ENCODE data around the gene TBC1D22A.

The TBC1D22A gene

DNA sequence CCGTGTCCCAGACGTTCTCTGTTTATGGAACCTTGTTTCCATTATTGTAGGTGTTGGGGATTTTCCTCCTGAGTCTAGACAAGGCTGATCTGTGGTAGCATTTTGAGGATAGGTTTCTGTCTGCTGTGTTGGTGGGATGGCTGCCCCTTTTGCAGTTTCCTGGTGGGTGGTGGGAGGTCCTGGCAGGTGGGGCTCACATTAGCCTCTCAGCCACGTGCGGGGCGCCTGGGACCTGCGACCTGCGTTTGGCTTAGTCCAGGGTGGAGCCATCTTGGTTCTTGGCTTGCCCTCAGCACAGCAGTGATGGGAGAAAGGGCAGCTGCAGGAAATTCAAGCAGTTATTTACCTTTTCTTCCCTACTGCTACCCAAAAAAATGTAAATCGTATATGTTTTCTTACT, 143.4 kb downstream of the TBC1D22A start:
- TF ChIP-seq, protein P1, sequence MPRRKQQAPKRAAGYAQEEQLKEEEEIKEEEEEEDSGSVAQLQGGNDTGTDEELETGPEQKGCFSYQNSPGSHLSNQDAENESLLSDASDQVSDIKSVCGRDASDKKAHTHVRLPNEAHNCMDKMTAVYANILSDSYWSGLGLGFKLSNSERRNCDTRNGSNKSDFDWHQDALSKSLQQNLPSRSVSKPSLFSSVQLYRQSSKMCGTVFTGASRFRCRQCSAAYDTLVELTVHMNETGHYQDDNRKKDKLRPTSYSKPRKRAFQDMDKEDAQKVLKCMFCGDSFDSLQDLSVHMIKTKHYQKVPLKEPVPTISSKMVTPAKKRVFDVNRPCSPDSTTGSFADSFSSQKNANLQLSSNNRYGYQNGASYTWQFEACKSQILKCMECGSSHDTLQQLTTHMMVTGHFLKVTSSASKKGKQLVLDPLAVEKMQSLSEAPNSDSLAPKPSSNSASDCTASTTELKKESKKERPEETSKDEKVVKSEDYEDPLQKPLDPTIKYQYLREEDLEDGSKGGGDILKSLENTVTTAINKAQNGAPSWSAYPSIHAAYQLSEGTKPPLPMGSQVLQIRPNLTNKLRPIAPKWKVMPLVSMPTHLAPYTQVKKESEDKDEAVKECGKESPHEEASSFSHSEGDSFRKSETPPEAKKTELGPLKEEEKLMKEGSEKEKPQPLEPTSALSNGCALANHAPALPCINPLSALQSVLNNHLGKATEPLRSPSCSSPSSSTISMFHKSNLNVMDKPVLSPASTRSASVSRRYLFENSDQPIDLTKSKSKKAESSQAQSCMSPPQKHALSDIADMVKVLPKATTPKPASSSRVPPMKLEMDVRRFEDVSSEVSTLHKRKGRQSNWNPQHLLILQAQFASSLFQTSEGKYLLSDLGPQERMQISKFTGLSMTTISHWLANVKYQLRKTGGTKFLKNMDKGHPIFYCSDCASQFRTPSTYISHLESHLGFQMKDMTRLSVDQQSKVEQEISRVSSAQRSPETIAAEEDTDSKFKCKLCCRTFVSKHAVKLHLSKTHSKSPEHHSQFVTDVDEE (CRISPR knock-in tag; IDR thresholded peaks at IDR 0.05), result no peak
- TF ChIP-seq BACH2 (CRISPR knock-in tag; IDR thresholded peaks at IDR 0.05; ENCODE audit: borderline replicate concordance), result no peak
- ATAC-seq, result no peak

DNA sequence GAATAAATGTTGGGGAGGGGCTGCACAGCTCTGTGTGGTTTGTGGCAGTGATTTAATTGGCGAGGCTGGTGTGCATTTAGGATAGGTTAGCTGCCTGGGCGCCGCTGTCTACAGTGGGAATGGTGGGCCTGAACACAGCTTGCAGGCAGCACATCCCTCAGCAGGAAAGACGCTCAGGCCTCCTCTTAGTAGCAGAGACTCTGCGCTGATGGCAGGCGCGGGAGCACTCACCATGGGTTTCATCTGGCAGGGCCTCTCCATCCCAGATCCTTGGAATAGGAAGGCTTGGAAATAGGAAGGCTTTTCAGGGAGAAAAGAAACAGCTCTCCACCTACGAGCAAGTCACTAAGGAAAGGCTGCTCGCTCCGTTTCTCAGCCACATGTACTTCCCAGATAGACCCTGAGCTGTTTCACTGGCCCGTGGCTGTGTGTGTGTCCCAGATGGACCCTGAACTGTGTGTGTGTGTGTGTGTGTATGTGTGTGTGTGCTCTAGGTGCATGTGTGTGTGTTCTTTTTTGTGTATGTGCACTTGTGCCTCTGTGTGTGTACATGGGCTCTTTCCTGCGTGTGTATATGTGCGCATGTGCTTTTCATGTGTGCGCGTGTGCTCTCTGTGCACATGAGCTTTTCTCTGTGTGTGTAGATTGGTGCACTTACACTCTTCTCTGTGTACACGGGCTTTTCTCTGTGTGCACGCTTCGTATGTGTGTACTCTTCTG, 144.0 kb downstream of the TBC1D22A start:
- TF ChIP-seq SNAI2 (CRISPR knock-in tag; IDR thresholded peaks at IDR 0.05), result no peak
- TF ChIP-seq ISL1 (CRISPR knock-in tag; IDR thresholded peaks at IDR 0.05), result no peak
- TF ChIP-seq OSR1 (CRISPR knock-in tag; IDR thresholded peaks at IDR 0.05), result no peak
- TF ChIP-seq ZNF70 (CRISPR knock-in tag; IDR thresholded peaks at IDR 0.05), result no peak
- TF ChIP-seq ZFP30 (CRISPR knock-in tag; IDR thresholded peaks at IDR 0.05), result no peak
- no peak for TF ChIP-seq GLIS3 (CRISPR knock-in tag; IDR thresholded peaks at IDR 0.05)
- TF ChIP-seq ARNTL (CRISPR knock-in tag; IDR thresholded peaks at IDR 0.05; ENCODE audit: borderline replicate concordance, low read depth), result no peak
- no peak for TF ChIP-seq BACH2 (CRISPR knock-in tag; IDR thresholded peaks at IDR 0.05; ENCODE audit: borderline replicate concordance)
- TF ChIP-seq, protein P2, sequence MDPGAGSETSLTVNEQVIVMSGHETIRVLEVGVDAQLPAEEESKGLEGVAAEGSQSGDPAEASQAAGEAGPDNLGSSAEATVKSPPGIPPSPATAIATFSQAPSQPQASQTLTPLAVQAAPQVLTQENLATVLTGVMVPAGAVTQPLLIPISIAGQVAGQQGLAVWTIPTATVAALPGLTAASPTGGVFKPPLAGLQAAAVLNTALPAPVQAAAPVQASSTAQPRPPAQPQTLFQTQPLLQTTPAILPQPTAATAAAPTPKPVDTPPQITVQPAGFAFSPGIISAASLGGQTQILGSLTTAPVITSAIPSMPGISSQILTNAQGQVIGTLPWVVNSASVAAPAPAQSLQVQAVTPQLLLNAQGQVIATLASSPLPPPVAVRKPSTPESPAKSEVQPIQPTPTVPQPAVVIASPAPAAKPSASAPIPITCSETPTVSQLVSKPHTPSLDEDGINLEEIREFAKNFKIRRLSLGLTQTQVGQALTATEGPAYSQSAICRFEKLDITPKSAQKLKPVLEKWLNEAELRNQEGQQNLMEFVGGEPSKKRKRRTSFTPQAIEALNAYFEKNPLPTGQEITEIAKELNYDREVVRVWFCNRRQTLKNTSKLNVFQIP (CRISPR knock-in tag; IDR thresholded peaks at IDR 0.05; ENCODE audit: borderline replicate concordance, low read depth), result no peak
- TF ChIP-seq RARB (CRISPR knock-in tag; IDR thresholded peaks at IDR 0.05), result no peak
- no peak for TF ChIP-seq ZC3H10 (CRISPR knock-in tag; IDR thresholded peaks at IDR 0.05)
- TF ChIP-seq, protein P1 (CRISPR knock-in tag; IDR thresholded peaks at IDR 0.05), result no peak
- TF ChIP-seq, protein P3, sequence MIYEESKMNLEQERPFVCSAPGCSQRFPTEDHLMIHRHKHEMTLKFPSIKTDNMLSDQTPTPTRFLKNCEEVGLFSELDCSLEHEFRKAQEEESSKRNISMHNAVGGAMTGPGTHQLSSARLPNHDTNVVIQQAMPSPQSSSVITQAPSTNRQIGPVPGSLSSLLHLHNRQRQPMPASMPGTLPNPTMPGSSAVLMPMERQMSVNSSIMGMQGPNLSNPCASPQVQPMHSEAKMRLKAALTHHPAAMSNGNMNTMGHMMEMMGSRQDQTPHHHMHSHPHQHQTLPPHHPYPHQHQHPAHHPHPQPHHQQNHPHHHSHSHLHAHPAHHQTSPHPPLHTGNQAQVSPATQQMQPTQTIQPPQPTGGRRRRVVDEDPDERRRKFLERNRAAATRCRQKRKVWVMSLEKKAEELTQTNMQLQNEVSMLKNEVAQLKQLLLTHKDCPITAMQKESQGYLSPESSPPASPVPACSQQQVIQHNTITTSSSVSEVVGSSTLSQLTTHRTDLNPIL (CRISPR knock-in tag; IDR thresholded peaks at IDR 0.05; ENCODE audit: low read depth), result no peak
- TF ChIP-seq ESRRG (CRISPR knock-in tag; IDR thresholded peaks at IDR 0.05), result no peak
- no peak for TF ChIP-seq TCF4 (CRISPR knock-in tag; IDR thresholded peaks at IDR 0.05; ENCODE audit: borderline replicate concordance)
- no peak for TF ChIP-seq CSDC2 (CRISPR knock-in tag; IDR thresholded peaks at IDR 0.05)
- no peak for ATAC-seq

DNA sequence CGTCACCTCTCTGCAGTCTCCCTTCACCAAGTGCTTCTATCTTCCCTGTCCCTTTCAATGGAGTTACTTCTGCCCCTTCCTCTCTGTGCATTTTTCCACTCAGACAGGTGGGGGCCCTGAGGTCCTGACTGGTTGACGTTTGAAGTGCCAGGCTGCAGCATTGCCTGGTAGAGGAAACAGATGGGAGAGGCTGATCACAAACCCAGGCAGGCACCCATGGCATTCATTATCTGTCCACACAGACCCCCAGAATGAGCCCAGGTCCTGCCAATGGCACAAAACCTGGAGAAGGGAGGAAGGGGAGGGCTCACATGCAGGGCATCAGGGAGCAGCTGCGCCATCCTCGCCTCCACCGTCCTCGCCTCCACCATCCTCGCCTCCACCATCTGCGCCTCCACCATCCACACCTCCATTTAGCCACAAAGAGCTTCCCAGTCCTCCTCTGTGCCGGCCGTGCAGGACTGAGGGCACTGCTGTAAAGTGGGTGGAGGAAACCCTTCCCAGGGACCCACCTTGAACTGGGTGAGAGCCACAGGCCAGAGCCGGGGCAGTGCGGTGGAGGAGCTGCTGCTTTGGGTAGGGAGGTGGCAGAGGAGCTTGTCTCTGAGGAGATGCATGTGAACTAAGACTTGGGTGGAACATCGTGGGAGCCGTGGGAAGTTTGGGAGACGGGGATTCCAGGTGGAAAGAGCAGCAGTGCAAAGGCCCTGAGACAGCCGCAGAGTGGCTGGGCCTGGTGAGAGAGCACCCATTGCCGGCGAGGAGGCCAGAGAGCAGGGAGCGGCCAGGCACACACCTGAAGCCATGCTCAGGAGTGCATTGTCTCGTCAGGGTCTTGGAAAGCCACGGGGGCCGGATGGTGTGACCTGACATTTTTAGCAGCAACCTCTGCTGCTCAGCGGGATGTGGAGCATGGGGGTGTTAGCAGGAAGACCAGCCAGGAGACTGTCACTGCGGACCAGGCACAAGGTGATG, 145.1 kb downstream of the TBC1D22A start:
- no peak for ATAC-seq
- TF ChIP-seq PPARA (CRISPR knock-in tag; IDR thresholded peaks at IDR 0.05; ENCODE audit: borderline replicate concordance), result no peak
- no peak for TF ChIP-seq ARNTL (CRISPR knock-in tag; IDR thresholded peaks at IDR 0.05; ENCODE audit: borderline replicate concordance, low read depth)
- no peak for TF ChIP-seq ZNF565 (CRISPR knock-in tag; conservative IDR thresholded peaks at IDR 0.05; ENCODE audit: low read depth)
- TF ChIP-seq, protein P4, sequence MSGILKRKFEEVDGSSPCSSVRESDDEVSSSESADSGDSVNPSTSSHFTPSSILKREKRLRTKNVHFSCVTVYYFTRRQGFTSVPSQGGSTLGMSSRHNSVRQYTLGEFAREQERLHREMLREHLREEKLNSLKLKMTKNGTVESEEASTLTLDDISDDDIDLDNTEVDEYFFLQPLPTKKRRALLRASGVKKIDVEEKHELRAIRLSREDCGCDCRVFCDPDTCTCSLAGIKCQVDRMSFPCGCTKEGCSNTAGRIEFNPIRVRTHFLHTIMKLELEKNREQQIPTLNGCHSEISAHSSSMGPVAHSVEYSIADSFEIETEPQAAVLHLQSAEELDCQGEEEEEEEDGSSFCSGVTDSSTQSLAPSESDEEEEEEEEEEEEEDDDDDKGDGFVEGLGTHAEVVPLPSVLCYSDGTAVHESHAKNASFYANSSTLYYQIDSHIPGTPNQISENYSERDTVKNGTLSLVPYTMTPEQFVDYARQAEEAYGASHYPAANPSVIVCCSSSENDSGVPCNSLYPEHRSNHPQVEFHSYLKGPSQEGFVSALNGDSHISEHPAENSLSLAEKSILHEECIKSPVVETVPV (CRISPR knock-in tag; IDR thresholded peaks at IDR 0.05), result no peak
- TF ChIP-seq, protein P3 (CRISPR knock-in tag; IDR thresholded peaks at IDR 0.05; ENCODE audit: low read depth), result no peak
